Retina (tissue), 1 donor: ENCODE data around the gene PGA3.

Experiments used
- DNase-seq: peaks from one replicate; pipeline ENCODE4 v3.0.0-alpha.2; 2016

The PGA3 gene

DNA sequence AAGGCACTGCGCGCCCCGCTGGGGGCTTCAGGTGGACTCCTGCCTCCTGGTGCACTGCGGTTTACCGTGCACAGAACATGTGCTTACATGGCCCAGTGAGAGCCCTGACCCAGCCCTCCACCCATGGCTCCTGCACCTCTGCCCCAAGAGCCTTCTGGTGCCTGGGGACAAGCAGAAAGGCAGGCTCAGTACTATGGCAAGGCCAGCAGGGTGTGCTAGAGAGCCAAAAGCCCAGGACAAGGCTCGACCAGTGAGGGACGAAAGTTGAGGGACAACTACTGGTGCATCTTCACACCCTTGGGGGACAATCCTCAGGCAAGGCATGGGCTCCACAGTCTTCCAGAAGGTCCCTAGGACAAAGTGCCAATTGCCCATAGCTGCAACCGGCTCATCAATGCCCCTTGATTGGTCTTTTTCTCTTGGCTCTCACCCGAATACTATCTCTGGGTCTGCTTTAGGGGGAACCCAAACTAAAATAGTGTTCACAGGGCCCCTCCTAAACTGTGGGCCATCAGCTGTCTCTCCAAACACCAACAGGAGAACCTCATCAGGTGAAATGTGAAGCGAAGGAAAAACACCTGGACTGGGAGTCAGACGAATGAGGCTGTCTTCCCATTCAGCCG, 51.2 kb downstream of the PGA3 start:
- DNase-seq: peak; percentile 50

DNA sequence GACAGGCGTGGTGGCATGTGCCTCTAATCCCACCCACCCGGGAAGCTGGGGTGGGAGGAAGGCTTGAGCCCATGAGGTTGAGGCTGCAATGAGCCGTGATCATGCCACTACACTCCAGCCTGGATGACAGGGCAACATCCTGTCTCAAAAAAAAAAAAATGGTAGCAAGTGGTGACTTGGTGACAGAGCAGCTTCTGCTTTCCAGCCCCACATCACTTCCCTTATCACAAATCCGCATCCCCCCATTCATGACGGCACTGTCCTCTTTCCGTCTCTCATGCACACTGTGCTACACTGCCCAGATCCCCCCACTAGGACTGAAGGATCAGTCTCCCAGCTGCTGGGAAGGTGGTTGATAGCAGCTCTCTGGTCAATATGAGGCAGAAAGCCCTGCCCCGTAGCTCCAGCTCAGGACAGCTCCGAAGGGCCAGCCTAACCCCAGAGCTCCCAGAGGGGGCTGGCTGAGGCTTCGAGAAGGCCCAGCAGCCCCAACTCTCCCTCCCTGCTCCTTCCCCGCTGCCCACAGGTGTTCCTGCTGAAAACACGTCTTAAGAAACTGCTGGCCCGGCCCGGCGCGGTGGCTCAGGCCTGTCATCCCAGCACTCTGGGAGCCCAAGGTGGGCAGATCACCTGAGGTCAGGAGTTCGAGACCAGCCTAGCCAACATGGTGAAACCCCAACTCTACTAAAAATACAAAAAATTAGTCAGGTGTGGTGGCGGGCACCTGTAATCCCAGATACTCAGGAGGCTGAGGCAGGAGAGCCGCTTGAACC, 53.6 kb downstream of the PGA3 start:
- DNase-seq: no peak

DNA sequence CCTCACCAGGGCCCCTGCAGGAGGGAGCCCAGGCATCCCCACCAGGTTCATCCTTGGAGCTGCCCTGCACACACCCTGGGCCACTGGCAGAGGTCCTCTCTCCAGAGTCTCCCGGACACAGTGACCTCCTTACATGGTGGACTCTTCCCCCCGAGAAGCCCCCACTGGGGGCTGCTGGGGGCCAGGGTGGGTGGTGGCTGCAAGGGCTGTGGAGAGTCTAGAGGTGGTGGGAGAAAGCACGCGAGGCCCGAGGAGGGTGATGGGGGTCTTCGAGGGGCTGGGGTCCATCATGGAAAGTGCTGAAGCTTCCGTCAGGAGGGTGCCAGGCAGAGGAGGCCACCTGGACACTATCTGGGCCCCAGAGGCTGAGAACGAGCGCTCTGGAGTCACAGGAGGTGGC, 55.2 kb downstream of the PGA3 start:
- no peak for DNase-seq

DNA sequence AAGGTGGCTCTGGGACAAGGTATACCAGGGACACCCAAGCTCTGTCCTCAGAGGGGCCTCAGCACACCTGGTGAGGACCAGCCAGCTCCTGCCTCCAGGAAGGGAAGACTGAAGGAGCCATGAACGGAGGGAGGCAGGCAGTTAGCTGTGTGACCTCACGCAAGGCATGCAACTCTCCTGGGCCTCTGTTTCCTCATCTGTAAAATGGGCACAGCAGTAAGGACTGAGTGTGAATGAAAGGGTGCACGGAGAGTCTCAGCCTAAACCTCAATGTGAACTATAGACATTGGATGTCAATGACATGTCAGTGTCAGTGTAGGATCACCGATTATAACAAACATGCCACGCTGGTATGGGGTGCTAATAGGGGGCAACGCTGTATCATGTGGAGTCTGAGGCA, 56.0 kb downstream of the PGA3 start:
- DNase-seq: no peak
